Activated naive CD4-positive, alpha-beta T cell (primary cell): ENCODE measurements around the gene DBF4B.
"Not testable (repeated sequence)": the region's sequence is repeated elsewhere in the genome, so short reads cannot be mapped to it uniquely, and the experiment has no call there.

Experiments used
- DNase-seq, 4 experiments: peaks; one replicate each; lab custom pipeline; 2025; lab: John Stamatoyannopoulos, UW

Gene DBF4B

GRCh38 chr17:44734272-44734671 lies 25.8 kb downstream of the DBF4B start:
- no peak for DNase-seq

GRCh38 chr17:44736551-44737240 lies 28.2 kb downstream of the DBF4B start:
- DNase-seq: no peak

- DNase-seq: no peak
Measured at GRCh38 chr17:44738214-44738906, 29.9 kb downstream of the DBF4B start.

GRCh38 chr17:44741316-44741715 lies 32.9 kb downstream of the DBF4B start:
- no peak for DNase-seq

GRCh38 chr17:44745301-44745700 lies 36.8 kb downstream of the DBF4B start:
- no peak for DNase-seq

- DNase-seq: not testable (repeated sequence)
Measured at GRCh38 chr17:44745738-44746137, 37.3 kb downstream of the DBF4B start.

GRCh38 chr17:44747566-44747965 lies 39.1 kb downstream of the DBF4B start:
- no peak for DNase-seq

GRCh38 chr17:44749076-44749979 lies 40.9 kb downstream of the DBF4B start:
- DNase-seq: no peak

GRCh38 chr17:44749980-44750318 lies 41.5 kb downstream of the DBF4B start:
- no peak for DNase-seq

- DNase-seq: no peak
Measured at GRCh38 chr17:44751331-44751730, 42.9 kb downstream of the DBF4B start.

- no peak for DNase-seq
Measured at GRCh38 chr17:44751806-44752205, 43.3 kb downstream of the DBF4B start.

- no peak for DNase-seq
Measured at GRCh38 chr17:44752953-44753861, 44.7 kb downstream of the DBF4B start.

- DNase-seq: no peak
Measured at GRCh38 chr17:44754276-44754675, 45.8 kb downstream of the DBF4B start.

- not testable (repeated sequence) for DNase-seq
Measured at GRCh38 chr17:44755180-44755579, 46.7 kb downstream of the DBF4B start.

- DNase-seq: no peak
Measured at GRCh38 chr17:44757045-44757917, 48.8 kb downstream of the DBF4B start.

GRCh38 chr17:44757918-44758413 lies 49.5 kb downstream of the DBF4B start:
- no peak for DNase-seq

GRCh38 chr17:44758414-44759085 lies 50.1 kb downstream of the DBF4B start, which contains the start of gene ADAM11:
Gene ADAM11 (plus strand): TSS chr17:44758988. CDS start chr17:44759200, 212 bp downstream.
- DNase-seq: no peak

- no peak for DNase-seq
Measured at GRCh38 chr17:44759086-44759915, 50.8 kb downstream of the DBF4B start.

GRCh38 chr17:44759916-44760243 lies 51.4 kb downstream of the DBF4B start:
- no peak for DNase-seq
